GM11168 (cell line): ENCODE data around the gene TMEM192.
"Not testable (repeated sequence)": the region's sequence is repeated elsewhere in the genome, so short reads cannot be mapped to it uniquely, and the experiment has no call there.

Experiments
- in situ Hi-C: fragments of 300-500 bp; cut with MboI; formaldehyde crosslinking; loops from one replicate; pipeline ENCODE4 v1.12.0; 2022; ENCODE audit warnings: low sequenced_read_pairs; ENCODE audit not compliant: unreplicated experiment

The TMEM192 gene

GRCh38 chr4:165112368-165113121 lies at the start of gene TMEM192:
Gene TMEM192 (minus strand): TSS chr4:165112860. CDS start chr4:165112773, 87 bp downstream.
- in situ Hi-C loops: no loop called here

GRCh38 chr4:165158762-165159161 lies 46.1 kb upstream of the TMEM192 start:
- in situ Hi-C loops: no loop called here

GRCh38 chr4:165156906-165157305 lies 44.2 kb upstream of the TMEM192 start:
- in situ Hi-C loops: no loop called here

- in situ Hi-C loops: no loop called here
Measured at GRCh38 chr4:165154482-165154881, 41.8 kb upstream of the TMEM192 start.

- in situ Hi-C loops: no loop called here
Measured at GRCh38 chr4:165152527-165152926, 39.9 kb upstream of the TMEM192 start.

- in situ Hi-C loops: no loop called here
Measured at GRCh38 chr4:165151734-165152133, 39.1 kb upstream of the TMEM192 start.

GRCh38 chr4:165150545-165150944 lies 37.9 kb upstream of the TMEM192 start:
- in situ Hi-C loops: no loop called here

GRCh38 chr4:165138843-165139242 lies 26.2 kb upstream of the TMEM192 start:
- in situ Hi-C loops: loop anchor here (10.0 kb wide), 1 partner anchor 196 kb away; no protein-coding TSS in a partner anchor

- in situ Hi-C loops: loop anchor here (10.0 kb wide), 1 partner anchor 198 kb away; no protein-coding TSS in a partner anchor
Measured at GRCh38 chr4:165137205-165137604, 24.5 kb upstream of the TMEM192 start.

GRCh38 chr4:165136529-165136928 lies 23.9 kb upstream of the TMEM192 start:
- in situ Hi-C loops: loop anchor here (10.0 kb wide), 1 partner anchor 198 kb away; no protein-coding TSS in a partner anchor

GRCh38 chr4:165133150-165133549 lies 20.5 kb upstream of the TMEM192 start:
- in situ Hi-C loops: loop anchor here (5.0 to 10.0 kb wide), 2 partner anchors 202 to 329 kb away; no protein-coding TSS in a partner anchor

- in situ Hi-C loops: loop anchor here (5.0 to 10.0 kb wide), 2 partner anchors 203 to 331 kb away; no protein-coding TSS in a partner anchor
Measured at GRCh38 chr4:165131247-165131832, 18.7 kb upstream of the TMEM192 start.

GRCh38 chr4:165129924-165130323 lies 17.3 kb upstream of the TMEM192 start:
- in situ Hi-C loops: loop anchor here (5.0 to 10.0 kb wide), 2 partner anchors 205 to 332 kb away; no protein-coding TSS in a partner anchor

GRCh38 chr4:165125869-165126499 lies 13.3 kb upstream of the TMEM192 start:
- in situ Hi-C loops: not testable (repeated sequence)

- in situ Hi-C loops: no loop called here
Measured at GRCh38 chr4:165124488-165124887, 11.8 kb upstream of the TMEM192 start.

GRCh38 chr4:165118256-165118909 lies 5.7 kb upstream of the TMEM192 start:
- in situ Hi-C loops: no loop called here

- in situ Hi-C loops: no loop called here
Measured at GRCh38 chr4:165115301-165115700, 2.6 kb upstream of the TMEM192 start.

- in situ Hi-C loops: no loop called here
Measured at GRCh38 chr4:165111906-165112367, 723 bp downstream of the TMEM192 start.

GRCh38 chr4:165106518-165106917 lies 6.1 kb downstream of the TMEM192 start:
- in situ Hi-C loops: no loop called here

GRCh38 chr4:165101641-165102040 lies 11.0 kb downstream of the TMEM192 start:
- in situ Hi-C loops: no loop called here
